Prostate gland (tissue), 2 donors: Measurements from ENCODE around the gene ARMH2.

ENCODE experiments used
- POLR2A ChIP-seq: fragments of 450-650 bp; IDR thresholded peaks from one replicate; pipeline ENCODE4 v1.6.1; 2016; ENCODE audit warnings: antibody characterized with exemption, mild to moderate bottlenecking
- POLR2AphosphoS5 ChIP-seq: sonication (generic); formaldehyde crosslinking; IDR thresholded peaks from one replicate; pipeline ENCODE4 v1.6.1; 2017; ENCODE audit warnings: antibody characterized with exemption
- TF ChIP-seq, protein P1 (sequence below), 4 experiments: fragments of 200-600 bp in 2 of 4; fragments of 450-650 bp in 2 of 4; sonication (generic) in 2 of 4; IDR thresholded peaks; 1 replicate in 3 of 4; 2 replicates in 1 of 4; pipeline ENCODE4 v1.5.1; 2016 to 2019; ENCODE audit warnings: antibody characterized with exemption in 4 of 4, mild to moderate bottlenecking in 2 of 4, moderate library complexity in 2 of 4

DNA sequence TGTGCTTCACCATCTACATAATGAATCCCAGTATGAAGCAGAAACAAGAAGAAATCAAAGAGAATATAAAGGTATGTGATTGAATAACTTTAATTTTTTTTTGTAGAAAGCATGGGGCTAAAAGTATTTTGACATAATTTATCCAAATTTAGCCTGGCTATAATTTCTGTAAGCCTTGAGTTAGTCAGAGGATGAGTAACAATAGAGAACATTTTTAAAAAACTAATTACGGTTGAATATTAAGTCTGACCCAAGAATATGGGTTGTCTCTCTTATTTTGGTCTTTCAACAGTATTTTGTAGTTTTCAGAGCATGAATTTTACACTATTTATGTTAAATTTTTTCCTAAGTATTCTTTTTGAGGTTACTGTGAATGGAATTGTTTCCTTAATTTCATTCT lies 21.5 kb downstream of the ARMH2 start:
- TF ChIP-seq, protein P1, sequence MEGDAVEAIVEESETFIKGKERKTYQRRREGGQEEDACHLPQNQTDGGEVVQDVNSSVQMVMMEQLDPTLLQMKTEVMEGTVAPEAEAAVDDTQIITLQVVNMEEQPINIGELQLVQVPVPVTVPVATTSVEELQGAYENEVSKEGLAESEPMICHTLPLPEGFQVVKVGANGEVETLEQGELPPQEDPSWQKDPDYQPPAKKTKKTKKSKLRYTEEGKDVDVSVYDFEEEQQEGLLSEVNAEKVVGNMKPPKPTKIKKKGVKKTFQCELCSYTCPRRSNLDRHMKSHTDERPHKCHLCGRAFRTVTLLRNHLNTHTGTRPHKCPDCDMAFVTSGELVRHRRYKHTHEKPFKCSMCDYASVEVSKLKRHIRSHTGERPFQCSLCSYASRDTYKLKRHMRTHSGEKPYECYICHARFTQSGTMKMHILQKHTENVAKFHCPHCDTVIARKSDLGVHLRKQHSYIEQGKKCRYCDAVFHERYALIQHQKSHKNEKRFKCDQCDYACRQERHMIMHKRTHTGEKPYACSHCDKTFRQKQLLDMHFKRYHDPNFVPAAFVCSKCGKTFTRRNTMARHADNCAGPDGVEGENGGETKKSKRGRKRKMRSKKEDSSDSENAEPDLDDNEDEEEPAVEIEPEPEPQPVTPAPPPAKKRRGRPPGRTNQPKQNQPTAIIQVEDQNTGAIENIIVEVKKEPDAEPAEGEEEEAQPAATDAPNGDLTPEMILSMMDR (IDR thresholded peaks at IDR 0.05) = no peak
- TF ChIP-seq POLR2A = no peak
- TF ChIP-seq POLR2AphosphoS5 = no peak
